ENCODE data around the gene C21orf91.

DNA sequence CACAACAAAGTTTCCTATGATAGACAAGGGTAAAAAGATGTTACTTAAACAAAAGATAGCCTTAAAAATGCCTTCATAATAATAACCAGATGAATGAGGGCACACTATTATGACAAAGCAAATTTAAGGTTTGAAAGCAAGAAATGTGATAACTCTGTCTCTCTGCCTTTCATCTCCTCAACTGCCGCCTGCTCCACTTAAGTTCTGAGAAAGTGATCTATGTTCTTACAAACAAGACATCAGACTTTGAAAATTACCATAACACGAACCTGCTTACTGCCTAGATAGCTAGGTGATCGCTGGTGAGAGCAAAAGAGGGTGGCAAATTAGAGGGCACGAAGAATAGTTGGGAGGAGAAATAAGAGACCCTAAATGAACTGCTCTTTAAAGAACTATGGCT is 13.2 kb downstream of the C21orf91 start:
- TF ChIP-seq, protein P1, sequence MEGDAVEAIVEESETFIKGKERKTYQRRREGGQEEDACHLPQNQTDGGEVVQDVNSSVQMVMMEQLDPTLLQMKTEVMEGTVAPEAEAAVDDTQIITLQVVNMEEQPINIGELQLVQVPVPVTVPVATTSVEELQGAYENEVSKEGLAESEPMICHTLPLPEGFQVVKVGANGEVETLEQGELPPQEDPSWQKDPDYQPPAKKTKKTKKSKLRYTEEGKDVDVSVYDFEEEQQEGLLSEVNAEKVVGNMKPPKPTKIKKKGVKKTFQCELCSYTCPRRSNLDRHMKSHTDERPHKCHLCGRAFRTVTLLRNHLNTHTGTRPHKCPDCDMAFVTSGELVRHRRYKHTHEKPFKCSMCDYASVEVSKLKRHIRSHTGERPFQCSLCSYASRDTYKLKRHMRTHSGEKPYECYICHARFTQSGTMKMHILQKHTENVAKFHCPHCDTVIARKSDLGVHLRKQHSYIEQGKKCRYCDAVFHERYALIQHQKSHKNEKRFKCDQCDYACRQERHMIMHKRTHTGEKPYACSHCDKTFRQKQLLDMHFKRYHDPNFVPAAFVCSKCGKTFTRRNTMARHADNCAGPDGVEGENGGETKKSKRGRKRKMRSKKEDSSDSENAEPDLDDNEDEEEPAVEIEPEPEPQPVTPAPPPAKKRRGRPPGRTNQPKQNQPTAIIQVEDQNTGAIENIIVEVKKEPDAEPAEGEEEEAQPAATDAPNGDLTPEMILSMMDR (IDR thresholded peaks at IDR 0.05; ENCODE audit: insufficient read depth, low read length), result no peak
- no peak for TF ChIP-seq POLR2AphosphoS5 (IDR thresholded peaks at IDR 0.05; ENCODE audit: low read depth)
- TF ChIP-seq, protein P2, sequence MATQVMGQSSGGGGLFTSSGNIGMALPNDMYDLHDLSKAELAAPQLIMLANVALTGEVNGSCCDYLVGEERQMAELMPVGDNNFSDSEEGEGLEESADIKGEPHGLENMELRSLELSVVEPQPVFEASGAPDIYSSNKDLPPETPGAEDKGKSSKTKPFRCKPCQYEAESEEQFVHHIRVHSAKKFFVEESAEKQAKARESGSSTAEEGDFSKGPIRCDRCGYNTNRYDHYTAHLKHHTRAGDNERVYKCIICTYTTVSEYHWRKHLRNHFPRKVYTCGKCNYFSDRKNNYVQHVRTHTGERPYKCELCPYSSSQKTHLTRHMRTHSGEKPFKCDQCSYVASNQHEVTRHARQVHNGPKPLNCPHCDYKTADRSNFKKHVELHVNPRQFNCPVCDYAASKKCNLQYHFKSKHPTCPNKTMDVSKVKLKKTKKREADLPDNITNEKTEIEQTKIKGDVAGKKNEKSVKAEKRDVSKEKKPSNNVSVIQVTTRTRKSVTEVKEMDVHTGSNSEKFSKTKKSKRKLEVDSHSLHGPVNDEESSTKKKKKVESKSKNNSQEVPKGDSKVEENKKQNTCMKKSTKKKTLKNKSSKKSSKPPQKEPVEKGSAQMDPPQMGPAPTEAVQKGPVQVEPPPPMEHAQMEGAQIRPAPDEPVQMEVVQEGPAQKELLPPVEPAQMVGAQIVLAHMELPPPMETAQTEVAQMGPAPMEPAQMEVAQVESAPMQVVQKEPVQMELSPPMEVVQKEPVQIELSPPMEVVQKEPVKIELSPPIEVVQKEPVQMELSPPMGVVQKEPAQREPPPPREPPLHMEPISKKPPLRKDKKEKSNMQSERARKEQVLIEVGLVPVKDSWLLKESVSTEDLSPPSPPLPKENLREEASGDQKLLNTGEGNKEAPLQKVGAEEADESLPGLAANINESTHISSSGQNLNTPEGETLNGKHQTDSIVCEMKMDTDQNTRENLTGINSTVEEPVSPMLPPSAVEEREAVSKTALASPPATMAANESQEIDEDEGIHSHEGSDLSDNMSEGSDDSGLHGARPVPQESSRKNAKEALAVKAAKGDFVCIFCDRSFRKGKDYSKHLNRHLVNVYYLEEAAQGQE (IDR thresholded peaks at IDR 0.05; ENCODE audit: insufficient replicate concordance, low read depth), result no peak

Measured in HL-60 (cell line).